A549 (cell line): ENCODE results near the gene IFI27L1. TPM values are rescaled to one million over a fixed set of nuclear protein-coding genes. Genes with fewer than 3 reads are reported as not detected.

Experiments used
- ATAC-seq, 2 experiments: fragments of 200-7000 bp in 1 of 2; fragments of >200 bp in 1 of 2; cut with Nextera tagmentation in 1 of 2; cut with Tn5 transposase in 1 of 2; 3 replicates each; pipeline versions ENCODE4 v1.8.0 to v1.9.1; 2018 to 2020; ENCODE audit warnings: mild to moderate bottlenecking in 1 of 2, moderate library complexity in 1 of 2
- CTCF ChIA-PET: fragments of 300-600 bp; sonication (Branson Sonifier 250); formaldehyde crosslinking; extraction: SDS; loops from one replicate; lab custom pipeline; 2021; ENCODE audit warnings: antibody characterized with exemption, inconsistent platforms; lab: Yijun Ruan, JAX
- POLR2A ChIA-PET: fragments of 350-600 bp; formaldehyde crosslinking; extraction: SDS; loops from one replicate; lab custom pipeline; 2021; ENCODE audit warnings: antibody characterized with exemption, inconsistent platforms; lab: Yijun Ruan, JAX
- DNase-seq, 2 experiments: peaks; one replicate each; pipeline versions ENCODE4 v3.0.0 to v3.0.0-alpha.2; 2011 to 2016; ENCODE audit warnings: low read depth in 1 of 2, low spot score in 1 of 2
- FAIRE-seq: peaks from 2 replicates; lab custom pipeline; 2011; peaks lifted over from hg19 to GRCh38; lab: Jason Lieb, UNC
- H3K27ac ChIP-seq, 2 experiments: fragments of >200 bp; sonication (Bioruptor Twin); formaldehyde crosslinking; 3 replicates each; pipeline ENCODE4 v1.5.1; 2016 to 2017
- H3K4me1 ChIP-seq: fragments of >200 bp; sonication (Bioruptor Twin); formaldehyde crosslinking; 3 replicates; pipeline ENCODE4 v1.6.1; 2016
- H3K4me2 ChIP-seq: fragments of >200 bp; sonication (Bioruptor Twin); formaldehyde crosslinking; 3 replicates; pipeline ENCODE4 v1.6.1; 2016
- H3K4me3 ChIP-seq: fragments of >200 bp; sonication (Bioruptor Twin); formaldehyde crosslinking; 3 replicates; pipeline ENCODE4 v1.5.1; 2016
- H3K9me3 ChIP-seq: fragments of >200 bp; sonication (Bioruptor Twin); formaldehyde crosslinking; 3 replicates; pipeline ENCODE4 v1.6.1; 2016
- BHLHE40 ChIP-seq: IDR thresholded peaks from 2 replicates; pipeline ENCODE4 v1.6.1; 2012; ENCODE audit warnings: low read depth, low read length, inconsistent platforms
- CHD4 ChIP-seq: fragments of 200-600 bp; sonication (generic); IDR thresholded peaks from 2 replicates; pipeline ENCODE4 v1.6.1; 2016; ENCODE audit warnings: antibody characterized with exemption, mild to moderate bottlenecking, borderline replicate concordance
- EP300 ChIP-seq, 2 experiments: fragments of >200 bp; sonication (Bioruptor Twin); formaldehyde crosslinking; IDR thresholded peaks; 2 replicates in 1 of 2; 3 replicates in 1 of 2; pipeline ENCODE4 v1.6.1; 2016 to 2017
- ESRRA ChIP-seq: fragments of 150-350 bp; IDR thresholded peaks from 2 replicates; pipeline ENCODE4 v1.6.1; 2014; ENCODE audit warnings: mild to moderate bottlenecking, low read length, borderline replicate concordance
- FOSB ChIP-seq: fragments of 250-450 bp; sonication (Bioruptor Pico); IDR thresholded peaks from 2 replicates; pipeline ENCODE4 v1.5.0; 2020; ENCODE audit warnings: mild to moderate bottlenecking, moderate library complexity
- GATA3 ChIP-seq: IDR thresholded peaks from 2 replicates; pipeline ENCODE4 v1.6.1; 2012; ENCODE audit warnings: borderline replicate concordance
- JUN ChIP-seq, 2 experiments: fragments of >200 bp; sonication (Bioruptor Twin); formaldehyde crosslinking; IDR thresholded peaks; 2 replicates in 1 of 2; 3 replicates in 1 of 2; pipeline ENCODE4 v1.6.1; 2016 to 2017
- MAFK ChIP-seq: fragments of 450-650 bp; IDR thresholded peaks from 2 replicates; pipeline ENCODE4 v1.6.1; 2014; ENCODE audit not compliant: partially characterized antibody
- NFE2L2 ChIP-seq: fragments of 150-350 bp; conservative IDR thresholded peaks from 2 replicates; pipeline ENCODE4 v1.6.1; 2014; ENCODE audit warnings: low read length
- NPAS2 ChIP-seq: fragments of 250-450 bp; sonication (Bioruptor Pico); IDR thresholded peaks from 2 replicates; pipeline ENCODE4 v1.8.0; 2022; ENCODE audit warnings: mild to moderate bottlenecking, moderate library complexity, borderline replicate concordance
- PHF8 ChIP-seq: fragments of 200-600 bp; sonication (generic); IDR thresholded peaks from 2 replicates; pipeline ENCODE4 v1.6.1; 2016; ENCODE audit warnings: low read depth, mild to moderate bottlenecking, antibody characterized with exemption, moderate library complexity, borderline replicate concordance
- RCOR1 ChIP-seq: fragments of 150-350 bp; IDR thresholded peaks from 2 replicates; pipeline ENCODE4 v1.6.1; 2014; ENCODE audit warnings: antibody characterized with exemption, low read length, low read depth
- TFCP2L1 ChIP-seq: fragments of 250-450 bp; sonication (Bioruptor Pico); IDR thresholded peaks from 2 replicates; pipeline ENCODE4 v1.5.0; 2021; ENCODE audit warnings: mild to moderate bottlenecking
- TP53 ChIP-seq: fragments of 250-450 bp; sonication (Bioruptor Pico); IDR thresholded peaks from 2 replicates; pipeline ENCODE4 v1.5.0; 2021; ENCODE audit warnings: mild to moderate bottlenecking, moderate library complexity
- ZC3H11A ChIP-seq: fragments of 450-650 bp; IDR thresholded peaks from 2 replicates; pipeline ENCODE4 v1.6.1; 2014; ENCODE audit warnings: antibody characterized with exemption, mild to moderate bottlenecking
- ZNF302 ChIP-seq: fragments of 250-450 bp; sonication (Bioruptor Pico); IDR thresholded peaks from 2 replicates; pipeline ENCODE4 v1.9.0; 2021; ENCODE audit warnings: inconsistent platforms, mild to moderate bottlenecking, moderate library complexity
- ZSCAN20 ChIP-seq: fragments of 250-450 bp; sonication (Bioruptor Pico); IDR thresholded peaks from 2 replicates; pipeline ENCODE4 v1.8.0; 2022; ENCODE audit warnings: mild to moderate bottlenecking, moderate library complexity
- WGBS: methylation state at CpG from one replicate; pipeline ENCODE4 v1.1.6; 2017; ENCODE audit errors: missing lambda C conversion rate; 5-methylcytosine and 5-hydroxymethylcytosine counted together
- polyA plus RNA-seq, 4 experiments: library from polyadenylated mRNA; depleted of rRNA in 3 of 4; stranded (reverse); fragments of >200 nt; fragmentation: RNase III in 1 of 4; extraction: RNeasy Plus Mini Kit Qiagen cat#74134 plus additional on column Dnase treatment in 1 of 4; gene quantifications; 2 replicates in 3 of 4; 3 replicates in 1 of 4; pipeline ENCODE4 v1.2.3, GENCODE V29; 2011 to 2017
- TF ChIP-seq, protein P1 (sequence below): IDR thresholded peaks from 2 replicates; pipeline ENCODE4 v1.6.1; 2012
- TF ChIP-seq, protein P2 (sequence below): fragments of 250-450 bp; sonication (Bioruptor Pico); IDR thresholded peaks from 2 replicates; pipeline ENCODE4 v1.5.0; 2020; ENCODE audit warnings: low read depth, mild to moderate bottlenecking, moderate library complexity
- TF ChIP-seq, protein P3 (sequence below): IDR thresholded peaks from 2 replicates; pipeline ENCODE4 v1.6.1; 2012

IFI27L1 gene
- polyA plus RNA-seq, 2 of the 4 experiments (the other 2 are of a cell fraction) = 15.9 to 28.0 TPM

DNA sequence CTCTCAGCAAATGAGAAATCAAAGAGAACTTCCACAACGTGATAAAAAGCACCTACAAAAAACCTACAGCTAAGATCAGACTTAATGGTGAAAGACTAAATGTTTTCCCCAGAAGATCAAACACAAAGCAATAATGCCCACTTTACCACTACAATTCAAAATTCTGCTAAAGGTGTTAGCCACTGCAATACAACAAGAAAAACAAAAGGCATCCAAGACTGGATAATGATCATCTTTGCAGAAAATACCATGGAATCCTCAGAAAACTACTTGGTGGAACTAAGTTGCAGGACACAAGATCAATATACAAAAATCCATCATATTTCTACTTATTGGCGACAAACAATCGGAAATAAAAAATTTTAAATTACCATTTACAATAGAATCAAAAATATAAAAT lies 6.6 kb upstream of the IFI27L1 start (continued):
- no peak for TF ChIP-seq ZNF302 (CRISPR knock-in tag)

- WGBS = 95% methylated on average over 2 of the region's 2 CpGs
- FAIRE-seq (no peak), DNase-seq (no peak), ATAC-seq (no peak)
- Histone ChIP-seq H3K4me3 (no peak overlapping the region), H3K27ac (no peak overlapping the region), H3K9me3 (peaks cover 55% of the 10 kb centered on the region), H3K4me2 (no peak overlapping the region), H3K4me1 (peaks cover 8% of the 10 kb centered on the region)
- ChIA-PET POLR2A (no interaction called here), CTCF (no interaction called here)
- TF ChIP-seq ZSCAN20 (CRISPR knock-in tag) = no peak
- TF ChIP-seq ESRRA = no peak
- TF ChIP-seq, all 56 proteins: peak for 0
These were observed 6.1 kb upstream of the IFI27L1 start for GRCh38 chr14:94075008-94075407.

- CTCF ChIA-PET = interaction anchor here (1.1 kb wide), 1 partner anchor 27 kb away, joined by 3 read pairs; no protein-coding TSS in a partner anchor
- FAIRE-seq = no peak
These were observed 3.8 kb upstream of the IFI27L1 start for GRCh38 chr14:94077111-94077821.

GRCh38 chr14:94077823-94078222 lies 3.3 kb upstream of the IFI27L1 start:
- DNase-seq (no peak), ATAC-seq (no peak), FAIRE-seq (no peak)
- POLR2A ChIA-PET = no interaction called here
- Histone ChIP-seq H3K4me1 (peaks cover 14% of the 10 kb centered on the region), H3K4me3 (no peak overlapping the region), H3K27ac (no peak overlapping the region), H3K9me3 (peaks cover 40% of the 10 kb centered on the region; the same call in 2 of the 3 replicates), H3K4me2 (no peak overlapping the region)
- WGBS = 96% methylated on average over 5 of the region's 5 CpGs
- TF ChIP-seq ZC3H11A (no peak), MAFK (no peak), PHF8 (no peak), GATA3 (no peak), NFE2L2 (no peak), TFCP2L1 (CRISPR knock-in tag) (no peak), CHD4 (no peak), JUN (IDR thresholded peaks at IDR 0.05) (no peak), BHLHE40 (no peak), RCOR1 (no peak)
- TF ChIP-seq, protein P1, sequence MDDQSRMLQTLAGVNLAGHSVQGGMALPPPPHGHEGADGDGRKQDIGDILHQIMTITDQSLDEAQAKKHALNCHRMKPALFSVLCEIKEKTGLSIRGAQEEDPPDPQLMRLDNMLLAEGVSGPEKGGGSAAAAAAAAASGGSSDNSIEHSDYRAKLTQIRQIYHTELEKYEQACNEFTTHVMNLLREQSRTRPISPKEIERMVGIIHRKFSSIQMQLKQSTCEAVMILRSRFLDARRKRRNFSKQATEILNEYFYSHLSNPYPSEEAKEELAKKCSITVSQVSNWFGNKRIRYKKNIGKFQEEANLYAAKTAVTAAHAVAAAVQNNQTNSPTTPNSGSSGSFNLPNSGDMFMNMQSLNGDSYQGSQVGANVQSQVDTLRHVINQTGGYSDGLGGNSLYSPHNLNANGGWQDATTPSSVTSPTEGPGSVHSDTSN = no peak
- CTCF ChIA-PET = interaction anchor here (0.8 to 2.2 kb wide), 2 partner anchors 42 to 138 kb away, joined by 3 to 8 read pairs; no protein-coding TSS in a partner anchor

More at GRCh38 chr14:94077111-94077821, 3.8 kb upstream of the IFI27L1 start:
- TF ChIP-seq GATA3 = no peak
- TF ChIP-seq NPAS2 = no peak
- TF ChIP-seq, protein P2, sequence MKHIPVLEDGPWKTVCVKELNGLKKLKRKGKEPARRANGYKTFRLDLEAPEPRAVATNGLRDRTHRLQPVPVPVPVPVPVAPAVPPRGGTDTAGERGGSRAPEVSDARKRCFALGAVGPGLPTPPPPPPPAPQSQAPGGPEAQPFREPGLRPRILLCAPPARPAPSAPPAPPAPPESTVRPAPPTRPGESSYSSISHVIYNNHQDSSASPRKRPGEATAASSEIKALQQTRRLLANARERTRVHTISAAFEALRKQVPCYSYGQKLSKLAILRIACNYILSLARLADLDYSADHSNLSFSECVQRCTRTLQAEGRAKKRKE (CRISPR knock-in tag) = no peak
- TF ChIP-seq EP300 (IDR thresholded peaks at IDR 0.05) = no peak
- no peak for TF ChIP-seq FOSB
- TF ChIP-seq TP53 (CRISPR knock-in tag) = no peak
- TF ChIP-seq, protein P3, sequence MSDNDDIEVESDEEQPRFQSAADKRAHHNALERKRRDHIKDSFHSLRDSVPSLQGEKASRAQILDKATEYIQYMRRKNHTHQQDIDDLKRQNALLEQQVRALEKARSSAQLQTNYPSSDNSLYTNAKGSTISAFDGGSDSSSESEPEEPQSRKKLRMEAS = no peak
- no peak for TF ChIP-seq CHD4
- TF ChIP-seq NFE2L2 = no peak
- DNase-seq (no peak), ATAC-seq (no peak)
- Histone ChIP-seq H3K9me3 (peaks cover 44% of the 10 kb centered on the region), H3K4me1 (peaks cover 14% of the 10 kb centered on the region), H3K4me3 (no peak overlapping the region), H3K27ac (no peak overlapping the region), H3K4me2 (no peak overlapping the region)
- POLR2A ChIA-PET = no interaction called here
- WGBS = 86% methylated on average over 7 of the region's 7 CpGs
